GM18526 (cell line): Measurements from ENCODE around the gene ZNF410.

Experiments used
- POLR2A ChIP-seq: IDR thresholded peaks from 3 replicates; pipeline ENCODE4 v1.6.1; 2011; ENCODE audit not compliant: insufficient read length; ENCODE audit errors: extremely low read depth

ZNF410 gene

DNA sequence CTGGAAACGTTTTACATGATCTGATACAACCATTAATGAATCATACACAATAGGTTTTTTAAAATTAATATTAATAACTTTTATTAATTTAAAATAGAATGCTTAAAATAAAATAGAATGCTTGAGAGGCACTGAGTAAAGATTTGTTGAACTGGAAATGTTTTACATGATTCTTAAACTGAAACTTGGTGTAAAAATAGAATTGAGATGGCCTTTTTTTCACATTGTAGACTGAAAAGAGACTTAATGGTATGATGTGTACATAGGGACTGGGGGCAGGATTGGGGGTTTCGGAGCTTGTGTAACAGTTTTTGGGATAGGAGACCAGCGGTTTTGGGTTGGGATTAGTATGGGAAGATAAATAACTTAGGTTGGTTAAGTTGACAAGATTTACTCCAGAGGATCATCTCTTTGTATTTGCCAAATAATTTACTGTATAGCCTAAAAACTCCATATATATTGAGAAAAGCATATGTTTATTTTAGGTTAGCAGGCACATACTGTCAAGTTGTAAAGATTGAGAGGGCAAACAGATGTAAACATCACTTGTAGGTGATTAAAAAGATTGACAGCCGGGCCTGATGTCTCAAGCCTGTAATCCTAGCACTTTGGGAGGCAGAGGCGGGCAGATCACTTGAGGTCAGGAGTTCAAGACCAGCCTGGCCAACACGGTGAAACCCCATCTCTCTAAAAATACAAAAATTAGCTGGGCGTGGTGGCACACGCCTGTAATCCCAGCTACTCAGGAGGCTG lies 2.0 kb upstream of the ZNF410 start:
- no peak for TF ChIP-seq POLR2A

DNA sequence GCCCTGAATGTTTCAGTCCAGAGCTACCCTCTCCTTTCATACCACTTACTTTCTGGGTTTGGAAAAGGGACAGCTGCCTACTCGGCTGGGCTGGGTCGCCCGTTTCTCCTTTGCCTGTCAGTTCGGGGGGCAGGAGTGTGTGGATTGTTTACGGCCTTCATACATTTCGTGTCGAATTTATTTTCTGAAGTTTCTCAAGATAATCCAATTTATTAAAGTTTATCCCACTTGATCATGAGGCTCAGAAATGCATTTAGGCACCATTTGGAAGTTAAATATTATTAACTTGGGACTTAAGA lies 608 bp downstream of the ZNF410 start:
- TF ChIP-seq POLR2A, result no peak

DNA sequence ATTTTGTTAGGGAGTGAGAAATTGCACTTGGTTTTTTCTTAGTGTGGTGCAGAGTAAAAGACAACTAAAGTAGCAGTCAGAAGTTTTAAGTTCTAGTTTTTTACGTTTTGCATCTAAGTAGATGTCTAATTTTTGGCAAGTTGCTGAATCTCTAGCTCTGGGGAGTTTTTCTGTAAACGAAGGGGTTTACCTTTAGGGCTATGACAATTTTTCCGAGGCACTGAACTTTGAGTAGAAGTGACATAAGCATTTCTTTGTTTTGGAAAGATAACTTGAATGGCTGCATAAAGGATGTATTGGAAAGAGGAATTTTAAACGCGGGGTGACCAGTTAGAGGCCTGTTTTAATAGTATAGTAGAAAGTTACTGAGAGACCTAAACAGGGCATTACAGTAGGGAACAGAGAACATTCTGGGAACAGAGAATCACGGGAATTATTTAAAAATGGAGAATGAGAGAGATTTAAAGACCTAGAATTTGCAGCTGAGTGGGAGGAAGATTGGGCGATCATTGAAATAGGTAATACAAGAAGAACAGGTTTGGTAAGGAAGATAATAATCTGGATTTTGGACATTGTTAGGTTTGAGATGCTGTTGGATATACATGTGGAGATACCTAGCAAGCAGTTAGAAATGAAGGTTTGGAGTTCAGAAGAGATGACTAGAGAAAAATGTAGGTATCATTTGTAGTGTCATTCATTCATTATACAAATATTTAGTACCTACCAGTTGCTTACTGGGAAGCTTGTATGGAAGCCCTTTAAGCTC lies 1.2 kb downstream of the ZNF410 start:
- no peak for TF ChIP-seq POLR2A

DNA sequence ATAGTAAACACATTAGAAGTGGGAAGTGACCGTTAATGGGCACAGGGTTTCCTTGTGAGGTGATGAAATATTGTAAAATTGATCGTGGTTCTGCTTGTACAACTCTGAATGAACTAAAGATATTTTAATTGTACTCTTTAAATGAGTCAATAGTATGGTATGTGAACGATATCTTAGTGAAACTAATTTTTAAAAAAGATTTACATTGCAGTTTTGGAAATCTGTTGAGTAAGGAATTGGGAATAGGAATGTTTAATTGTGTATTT lies 1.7 kb downstream of the ZNF410 start:
- TF ChIP-seq POLR2A, result no peak

DNA sequence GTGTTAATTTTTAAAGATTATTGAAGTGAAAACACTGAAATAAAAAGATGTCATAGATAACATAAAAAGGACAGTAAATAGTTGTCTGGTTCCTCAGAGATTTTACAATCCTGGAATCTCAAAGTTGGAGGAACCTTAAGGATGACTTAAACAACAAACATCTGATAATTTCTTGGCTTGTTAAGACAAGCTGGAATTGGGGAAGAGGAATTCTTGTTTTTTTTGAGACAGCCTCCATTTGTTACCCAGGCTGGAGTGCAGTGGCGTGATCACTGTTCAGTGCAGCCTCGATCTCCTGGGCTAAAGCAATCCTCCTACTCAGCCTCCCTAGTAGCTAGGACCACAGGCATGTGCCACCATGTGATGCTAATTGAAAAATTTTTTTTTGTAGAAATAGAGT lies 2.3 kb downstream of the ZNF410 start:
- TF ChIP-seq POLR2A, result no peak

DNA sequence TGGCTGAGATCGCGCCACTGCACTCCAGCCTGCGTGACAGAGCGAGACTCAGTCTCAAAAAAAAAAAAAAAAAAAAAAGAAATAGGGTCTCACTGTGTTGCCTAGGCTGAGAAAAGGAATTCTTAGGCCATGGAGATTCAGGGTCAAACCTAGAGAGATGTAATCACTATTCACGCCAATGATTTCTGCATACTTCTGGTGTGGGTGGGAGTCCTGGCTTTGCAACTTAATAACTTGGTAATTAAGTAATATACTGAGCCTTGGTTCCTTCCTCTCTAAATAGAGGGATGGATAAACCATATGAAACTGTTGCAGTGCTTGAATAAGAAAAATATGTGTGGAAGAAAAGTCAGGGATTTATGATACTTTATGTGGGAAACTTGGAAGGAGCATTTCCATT lies 2.7 kb downstream of the ZNF410 start:
- no peak for TF ChIP-seq POLR2A

DNA sequence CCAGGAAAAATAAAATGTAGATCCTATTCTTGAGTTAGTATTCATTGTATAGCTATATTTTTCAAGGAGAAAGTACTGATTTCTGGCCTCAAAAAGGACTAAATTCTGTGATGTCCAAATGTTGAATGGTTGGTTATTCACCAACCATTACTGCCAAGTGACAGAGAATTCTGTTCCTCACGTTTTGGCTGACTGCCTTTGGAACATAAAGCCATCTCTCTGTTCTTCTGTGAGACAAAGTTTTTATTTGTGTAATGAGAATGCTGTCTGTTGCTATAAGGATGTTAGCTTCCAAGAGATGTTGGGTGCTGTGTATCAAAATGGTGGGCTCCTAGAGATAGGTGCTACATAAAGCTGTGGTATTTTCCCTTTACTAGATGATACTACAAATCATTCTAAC lies 9.3 kb downstream of the ZNF410 start:
- TF ChIP-seq POLR2A, result no peak

DNA sequence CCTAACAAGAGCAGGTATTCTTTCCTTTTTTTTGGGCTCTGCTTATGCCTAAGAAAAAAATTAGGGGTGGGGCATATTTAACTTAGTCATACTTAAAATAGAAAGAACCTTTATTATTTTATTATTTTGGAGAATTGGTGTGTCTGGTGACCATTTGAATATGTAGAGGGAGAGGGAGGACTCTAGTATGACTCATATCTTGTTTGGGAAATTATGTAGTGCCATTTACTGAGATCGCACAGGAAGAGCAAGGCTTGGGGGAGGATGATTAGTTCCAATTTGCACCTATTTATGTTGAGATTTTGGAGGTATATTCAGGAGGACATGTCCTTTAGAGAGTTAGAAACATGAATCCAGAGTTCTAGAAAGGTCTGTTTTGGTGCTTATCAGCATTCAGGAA lies 9.9 kb downstream of the ZNF410 start:
- no peak for TF ChIP-seq POLR2A

DNA sequence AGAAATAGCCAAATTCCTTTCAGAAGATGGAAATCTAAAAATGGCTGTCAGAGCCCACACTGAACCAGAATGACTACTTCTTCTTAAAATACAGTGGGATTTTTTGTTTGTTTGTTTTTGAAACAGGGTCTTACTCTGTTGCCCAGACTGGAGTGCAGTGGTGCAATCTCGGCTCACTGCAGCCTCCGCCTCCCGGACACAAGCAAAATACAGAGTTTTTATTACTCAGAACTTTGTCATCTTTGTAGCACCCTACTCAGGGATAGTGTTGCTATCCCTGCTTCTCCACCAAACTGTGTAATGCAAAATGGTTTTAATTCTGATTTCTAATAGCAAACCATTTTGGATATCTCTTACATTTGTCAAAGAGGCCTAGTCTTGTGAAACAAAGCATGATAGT lies 16.4 kb downstream of the ZNF410 start:
- no peak for TF ChIP-seq POLR2A

DNA sequence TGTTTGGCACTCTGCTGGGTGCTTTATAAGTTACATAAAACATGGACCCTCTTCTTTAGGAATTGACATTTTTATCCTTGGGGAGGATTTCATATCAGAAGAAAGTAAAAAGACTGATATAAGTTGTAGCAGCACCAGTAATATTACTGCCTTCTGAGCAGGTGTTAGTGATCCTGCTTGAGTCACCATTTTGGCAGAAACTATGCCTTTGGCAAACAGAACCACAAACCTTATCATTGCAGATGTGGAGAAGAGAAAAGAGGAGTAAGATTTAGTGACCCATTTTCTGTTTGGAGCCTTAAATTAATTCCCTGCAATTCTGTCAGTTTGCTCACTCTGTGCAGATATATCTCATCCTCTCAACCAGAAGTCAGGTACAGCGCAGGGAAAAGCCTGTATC lies 23.0 kb downstream of the ZNF410 start:
- no peak for TF ChIP-seq POLR2A

DNA sequence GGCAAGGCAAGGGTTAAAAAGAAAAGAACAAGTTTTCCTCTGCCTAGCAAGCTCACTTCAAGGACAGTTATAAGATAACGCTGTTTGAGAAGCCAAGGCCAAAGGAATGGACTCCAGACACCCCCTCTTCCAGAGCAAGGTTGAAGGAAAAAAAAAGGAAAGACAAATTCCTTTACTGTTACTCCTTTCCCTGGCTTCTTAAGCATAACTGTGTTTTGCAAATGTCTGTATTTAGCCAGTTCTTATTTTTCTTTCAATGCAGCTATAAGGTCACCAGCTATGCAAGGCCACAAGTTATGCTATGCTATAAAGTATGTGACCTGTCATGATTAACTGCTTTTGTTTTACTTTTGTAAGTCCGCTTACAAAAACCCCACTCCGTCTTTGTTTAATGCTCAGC lies 26.6 kb downstream of the ZNF410 start:
- no peak for TF ChIP-seq POLR2A

DNA sequence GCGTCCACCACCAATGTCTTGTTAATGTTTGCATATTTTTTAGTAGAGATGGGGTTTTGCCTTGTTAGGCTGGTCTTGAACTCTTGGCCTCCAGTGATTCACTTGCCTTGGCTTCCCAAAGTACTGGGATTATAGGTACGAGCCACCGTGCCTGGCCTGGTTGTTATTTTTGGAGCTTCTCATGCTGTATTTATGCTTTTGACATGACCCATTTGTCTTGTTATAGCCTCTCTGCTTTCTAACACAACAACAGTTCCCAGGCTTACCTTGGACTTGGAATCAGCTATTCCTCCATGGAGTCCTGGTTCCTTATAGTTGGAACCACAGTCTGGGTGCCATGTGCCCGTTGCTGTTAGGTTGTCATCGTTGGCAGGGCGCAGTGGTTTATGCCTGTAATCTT lies 29.7 kb downstream of the ZNF410 start:
- no peak for TF ChIP-seq POLR2A

DNA sequence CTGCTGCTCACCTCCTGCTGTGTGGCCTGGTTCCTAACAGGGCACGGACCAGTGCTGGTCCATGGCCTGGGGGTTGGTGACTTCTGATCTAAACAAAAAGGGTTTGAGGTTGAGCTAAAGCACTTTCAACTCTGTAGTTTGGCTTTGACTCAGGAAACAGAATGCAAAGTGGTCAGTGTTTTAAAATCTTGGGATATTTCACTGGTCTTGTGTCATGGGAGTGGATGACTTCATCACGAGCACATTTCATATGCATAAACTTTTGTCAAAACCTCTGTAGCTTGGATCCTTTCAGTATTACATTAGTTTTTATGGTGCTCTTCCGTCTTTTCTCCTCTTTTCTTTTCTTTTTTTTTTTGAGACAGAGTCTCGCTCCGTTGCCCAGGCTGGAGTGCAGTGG lies 37.7 kb downstream of the ZNF410 start:
- no peak for TF ChIP-seq POLR2A

DNA sequence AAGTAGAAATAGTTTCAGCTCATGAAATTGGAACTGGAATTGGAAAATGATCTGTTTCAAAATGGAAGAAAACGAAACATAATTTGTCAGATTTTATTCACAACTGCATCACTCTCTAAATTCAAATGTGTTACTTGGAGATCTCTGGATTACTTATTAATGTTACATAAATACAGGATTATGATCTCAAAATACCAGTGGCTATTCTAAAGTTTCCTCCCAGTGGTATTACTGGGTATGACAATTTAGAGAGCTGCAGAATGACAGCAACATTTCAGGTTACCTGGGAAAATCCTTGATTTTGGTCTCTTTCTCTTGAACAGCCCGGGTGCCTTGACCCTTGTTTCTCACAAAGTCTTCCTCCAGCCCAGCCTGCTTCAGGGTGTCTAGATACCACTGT lies 49.0 kb downstream of the ZNF410 start:
- TF ChIP-seq POLR2A, result no peak

DNA sequence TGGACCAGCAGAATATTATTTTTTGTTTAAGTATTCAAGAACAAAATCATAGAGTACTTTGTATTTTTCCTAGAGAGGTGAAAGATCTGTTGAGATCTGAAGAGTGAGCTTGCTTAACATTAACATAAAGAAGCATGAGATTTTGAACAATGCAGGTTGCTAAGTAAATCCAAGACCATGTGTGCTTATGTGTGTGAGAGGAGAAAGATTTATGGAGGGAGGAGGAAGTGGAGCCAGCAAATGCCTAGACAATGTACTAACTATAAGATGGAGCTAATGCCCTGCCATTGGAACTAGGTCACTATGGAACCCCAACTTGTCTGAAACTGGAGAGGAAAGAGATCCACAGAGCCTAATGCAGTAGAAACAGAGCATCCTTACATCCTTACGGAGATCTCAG lies 49.9 kb downstream of the ZNF410 start:
- TF ChIP-seq POLR2A, result no peak

DNA sequence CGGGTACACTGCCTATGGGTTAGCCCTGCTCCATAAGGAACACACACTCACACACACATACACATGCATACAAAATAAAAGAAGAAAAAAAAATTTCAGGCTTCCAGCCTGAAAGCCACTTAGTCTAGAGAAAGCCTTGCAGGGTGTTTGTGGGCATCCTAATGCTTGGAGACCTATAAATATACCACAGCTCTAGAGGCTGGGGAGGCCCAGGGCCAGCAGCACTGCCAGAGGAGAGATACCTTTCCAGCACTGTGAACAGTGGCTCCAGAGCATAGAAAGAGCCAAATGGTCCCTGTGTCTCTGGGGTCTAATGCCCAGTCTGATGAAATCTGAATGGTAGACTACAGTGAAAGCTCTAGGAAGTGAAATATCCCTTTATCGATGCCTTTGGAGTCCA lies 50.4 kb downstream of the ZNF410 start:
- TF ChIP-seq POLR2A, result no peak

DNA sequence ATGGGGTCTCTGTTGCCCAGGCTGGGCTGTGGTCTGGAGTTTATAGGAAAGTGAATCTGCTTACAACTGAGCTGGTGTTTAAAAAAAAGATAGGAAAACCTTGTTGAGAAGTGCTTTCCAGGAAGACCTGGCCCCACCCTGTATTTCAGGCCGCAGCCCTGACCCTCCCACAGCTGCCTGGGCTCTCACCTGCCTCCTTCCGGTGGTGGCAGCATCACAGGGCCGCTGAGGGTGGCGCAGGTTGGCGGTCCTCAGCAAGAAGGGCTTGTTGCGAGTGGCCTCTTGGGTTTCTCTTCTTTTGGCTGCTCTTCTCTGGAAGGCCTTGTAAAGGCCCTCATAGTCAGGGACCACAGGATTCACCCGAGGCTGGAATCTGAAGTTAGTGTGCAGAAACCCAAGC lies 55.5 kb downstream of the ZNF410 start:
- no peak for TF ChIP-seq POLR2A
